ENCODE measurements around the gene POLR2I.
"Not testable (repeated sequence)": the region's sequence is repeated elsewhere in the genome, so short reads cannot be mapped to it uniquely, and the experiment has no call there.

GRCh38 chr19:36068810-36069499 is 45.7 kb downstream of the POLR2I start:
- not testable (repeated sequence) for TF ChIP-seq CTCF (conservative IDR thresholded peaks at IDR 0.05); ZFX (IDR thresholded peaks at IDR 0.05)
